HG02763 (cell line): Measurements from ENCODE around the gene UGT1A4.

Source experiments
- ATAC-seq: cut with Tn5 transposase; IDR thresholded peaks from one replicate; pipeline ENCODE4 v1.9.1; 2021; ENCODE audit warnings: mild to moderate bottlenecking, moderate library complexity; ENCODE audit not compliant: unreplicated experiment

The UGT1A4 gene

GRCh38 chr2:233779722-233780121 lies 61.2 kb downstream of the UGT1A4 start:
- ATAC-seq, result no peak

- ATAC-seq, result no peak
These were observed 62.2 kb downstream of the UGT1A4 start for GRCh38 chr2:233780771-233781170.

DNA sequence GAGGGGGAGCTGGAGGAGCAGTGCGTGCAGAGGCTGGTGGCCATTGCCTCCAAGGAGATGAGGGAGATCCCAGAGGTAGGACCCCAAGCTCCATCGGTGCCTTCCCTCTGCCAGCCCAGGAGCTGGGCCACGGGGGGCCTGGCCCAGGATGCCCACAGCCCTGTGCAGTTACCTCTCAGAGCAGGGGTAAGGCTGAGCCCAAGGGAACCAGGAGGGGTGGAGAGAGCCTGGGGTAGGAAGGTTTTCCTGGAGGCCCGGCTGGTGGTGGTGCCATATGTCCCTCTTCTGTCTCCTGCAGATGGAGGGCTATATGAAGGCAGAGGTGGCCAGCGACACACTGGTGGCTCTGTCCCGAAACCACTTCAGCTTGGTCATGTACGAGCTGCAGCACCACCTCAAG lies 71.0 kb downstream of the UGT1A4 start:
- no peak for ATAC-seq

DNA sequence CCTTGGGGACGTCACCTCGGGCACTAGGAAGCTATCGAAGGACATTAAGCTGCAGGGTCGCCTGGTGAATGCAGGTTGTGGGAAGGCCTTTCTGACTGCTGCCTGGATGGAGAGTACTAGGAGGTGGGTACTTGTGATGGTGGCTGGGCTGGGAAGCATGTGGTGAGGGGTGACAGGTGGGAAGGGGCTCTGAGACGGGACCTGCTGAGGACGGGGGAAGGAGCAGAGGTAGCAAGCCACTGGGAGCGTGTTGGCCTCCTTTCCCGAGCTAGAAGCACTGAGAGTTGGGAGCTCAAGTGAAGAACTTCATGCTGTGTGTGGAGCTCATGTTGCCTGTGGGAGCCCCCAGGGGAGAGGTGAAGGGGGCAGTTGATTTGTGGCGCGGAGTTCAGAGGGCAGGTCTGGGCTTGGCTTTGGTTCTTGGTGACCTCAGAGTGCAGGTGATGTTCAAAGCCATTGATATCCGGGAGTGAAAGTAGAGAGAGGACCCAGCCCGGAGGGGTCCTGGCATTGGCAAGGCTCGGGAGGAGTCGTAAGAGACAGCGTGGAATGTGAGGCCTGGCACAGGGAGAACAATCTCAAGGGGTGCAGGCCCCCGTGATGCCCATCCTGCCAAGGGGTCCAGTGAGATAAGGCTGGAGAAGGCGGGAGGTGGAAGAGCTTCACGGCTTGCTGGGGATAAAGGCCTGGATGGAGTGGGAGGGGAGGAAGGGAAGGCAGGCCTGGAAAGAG lies 72.8 kb downstream of the UGT1A4 start:
- ATAC-seq, result no peak

- ATAC-seq, result no peak
These were observed 73.4 kb downstream of the UGT1A4 start for GRCh38 chr2:233791883-233792329.

DNA sequence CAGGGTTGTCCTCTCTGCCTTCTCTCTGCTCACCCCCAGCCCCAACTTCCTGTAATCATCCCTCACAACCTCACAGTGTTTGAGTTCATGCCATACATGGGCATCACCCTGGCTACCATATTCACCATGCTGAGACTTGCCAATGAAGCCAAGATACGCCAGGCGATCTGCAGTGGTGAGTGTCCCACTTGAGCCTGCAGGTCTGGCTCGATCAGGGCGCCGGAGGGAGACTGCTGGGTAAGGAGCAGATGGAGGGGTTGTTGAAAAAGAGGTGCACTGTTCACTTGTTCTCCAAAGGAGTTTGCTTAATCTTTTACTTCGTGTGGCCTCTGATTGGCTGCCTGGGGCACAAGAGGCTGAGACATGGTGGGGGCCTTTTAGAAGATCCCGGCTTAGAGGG lies 74.2 kb downstream of the UGT1A4 start:
- ATAC-seq, result no peak

DNA sequence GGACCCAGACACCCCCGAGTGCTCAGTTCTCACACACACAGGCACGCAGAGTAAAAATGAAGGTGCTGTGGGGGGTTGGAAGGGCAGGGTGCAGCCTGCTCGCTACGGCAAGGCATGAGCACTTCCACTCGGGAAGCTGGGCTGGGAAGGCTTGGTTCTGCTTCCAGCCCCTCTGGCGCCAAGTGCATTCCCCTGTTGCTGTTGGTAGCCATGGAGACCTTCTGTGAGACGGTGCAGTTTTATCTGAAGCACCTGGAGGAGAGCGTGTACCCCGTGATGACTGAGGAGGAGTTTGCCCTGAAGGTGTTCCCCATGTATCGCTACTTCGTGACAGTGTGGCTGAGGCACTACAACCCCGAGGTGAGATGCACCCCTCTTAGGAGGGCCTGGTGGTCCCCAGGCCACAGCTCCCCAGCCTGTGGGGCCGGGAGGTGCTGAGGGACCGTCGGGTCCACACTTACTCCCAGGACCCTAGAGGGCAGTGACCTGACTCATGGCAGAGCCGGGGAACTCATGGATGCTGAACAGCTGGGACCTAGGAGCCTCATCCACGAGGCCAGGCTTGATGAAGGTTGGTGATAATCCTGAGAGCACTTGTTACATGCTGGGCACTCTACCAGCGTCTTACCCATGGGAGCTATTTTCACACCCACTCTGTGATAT lies 75.1 kb downstream of the UGT1A4 start:
- no peak for ATAC-seq

DNA sequence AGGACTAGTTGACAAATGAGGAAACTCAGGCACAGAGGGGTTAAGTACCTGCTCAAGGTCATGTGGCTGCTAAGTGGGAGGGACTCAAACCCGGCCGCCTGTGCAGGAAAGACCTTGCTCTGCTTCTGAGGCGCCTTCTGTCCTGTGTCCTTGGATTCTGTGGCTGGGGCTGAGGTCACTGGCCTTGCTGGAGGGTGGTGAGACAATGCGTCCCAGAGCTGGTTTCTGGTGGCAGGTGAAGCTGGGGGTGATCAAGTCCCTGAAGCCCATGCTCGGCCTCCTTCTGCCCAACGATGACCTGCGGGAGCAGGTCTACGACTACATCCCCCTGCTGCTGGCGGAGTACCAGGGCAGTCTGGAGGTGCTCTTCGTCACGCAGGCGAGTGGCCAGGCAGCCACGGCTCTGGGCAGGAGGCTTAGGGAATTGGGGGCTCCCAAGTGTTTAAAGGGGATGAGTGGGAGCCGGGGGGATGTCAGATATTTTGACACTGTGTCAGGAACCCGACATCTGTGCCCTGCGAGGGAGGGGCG lies 75.7 kb downstream of the UGT1A4 start:
- no peak for ATAC-seq

DNA sequence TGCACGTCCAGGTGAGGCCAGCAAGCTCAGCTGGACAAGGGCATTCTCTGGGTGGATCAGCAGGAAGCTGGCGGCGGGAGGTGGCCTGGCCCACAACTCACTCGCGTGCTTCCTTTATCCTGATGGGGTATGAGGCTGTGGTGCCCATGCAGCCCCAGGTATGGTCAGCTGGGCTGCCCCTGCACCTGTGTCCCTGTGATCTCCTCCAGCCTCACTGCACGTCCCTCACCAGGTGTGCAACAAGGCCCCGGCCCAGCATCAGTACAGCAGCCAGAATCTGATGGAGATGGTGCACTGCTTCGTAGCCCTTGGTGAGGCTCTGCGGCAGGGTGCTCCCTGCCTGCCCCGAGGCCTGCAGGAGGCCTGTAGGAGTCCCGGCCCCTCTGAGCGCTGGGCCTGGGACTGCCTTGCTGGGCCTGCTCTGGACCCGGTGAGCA lies 77.2 kb downstream of the UGT1A4 start:
- ATAC-seq, result no peak

- ATAC-seq, result no peak
These were observed 77.7 kb downstream of the UGT1A4 start for GRCh38 chr2:233796254-233796653.

- no peak for ATAC-seq
These were observed 80.0 kb downstream of the UGT1A4 start for GRCh38 chr2:233798335-233799086.

DNA sequence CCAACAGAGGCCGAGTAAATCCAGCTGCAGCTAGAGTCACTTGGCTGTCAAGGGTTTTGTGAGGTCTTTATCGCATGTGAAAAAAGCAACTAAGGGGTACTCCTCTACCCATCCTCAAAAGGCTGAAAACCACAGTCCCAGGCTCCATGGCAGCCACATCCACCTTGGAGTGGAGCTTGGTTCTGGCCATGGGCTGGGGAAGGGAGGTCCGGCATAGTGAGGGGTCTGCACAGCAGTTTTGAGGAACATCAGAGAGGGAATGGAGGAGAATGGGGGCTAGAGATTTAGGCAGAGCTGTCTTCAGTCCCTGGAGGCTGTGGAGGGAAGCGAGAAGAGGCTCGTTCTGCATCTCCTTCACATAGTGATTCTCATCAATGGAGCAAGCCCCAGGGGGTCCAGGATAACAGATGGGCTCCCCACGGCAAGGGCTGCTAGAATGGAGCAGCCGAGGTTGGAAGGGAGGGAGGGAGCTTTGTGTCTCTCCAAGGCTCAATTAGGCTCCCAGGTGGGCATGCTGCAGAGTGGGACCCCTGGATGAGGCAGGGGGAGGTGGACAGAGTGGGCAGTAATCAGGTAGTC lies 80.6 kb downstream of the UGT1A4 start:
- no peak for ATAC-seq

DNA sequence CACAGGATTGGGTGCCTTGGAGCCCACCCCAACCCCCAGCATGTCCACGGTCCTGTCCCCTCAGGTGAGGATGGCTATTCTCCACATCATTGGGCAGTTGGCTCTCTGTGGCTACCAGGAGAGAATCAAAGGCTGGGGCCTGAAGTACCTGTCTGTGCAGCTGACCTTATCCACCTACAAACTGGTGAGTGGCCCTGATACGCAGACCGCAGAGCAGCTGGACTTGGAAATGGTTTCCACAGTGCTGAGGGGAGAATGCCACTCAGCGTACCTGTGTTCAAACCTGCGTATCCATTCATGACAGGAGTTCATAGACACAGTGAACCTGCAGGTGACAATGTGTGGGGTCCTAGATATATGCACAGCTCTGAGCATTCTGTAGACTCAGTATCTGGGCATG lies 81.2 kb downstream of the UGT1A4 start:
- ATAC-seq, result no peak

DNA sequence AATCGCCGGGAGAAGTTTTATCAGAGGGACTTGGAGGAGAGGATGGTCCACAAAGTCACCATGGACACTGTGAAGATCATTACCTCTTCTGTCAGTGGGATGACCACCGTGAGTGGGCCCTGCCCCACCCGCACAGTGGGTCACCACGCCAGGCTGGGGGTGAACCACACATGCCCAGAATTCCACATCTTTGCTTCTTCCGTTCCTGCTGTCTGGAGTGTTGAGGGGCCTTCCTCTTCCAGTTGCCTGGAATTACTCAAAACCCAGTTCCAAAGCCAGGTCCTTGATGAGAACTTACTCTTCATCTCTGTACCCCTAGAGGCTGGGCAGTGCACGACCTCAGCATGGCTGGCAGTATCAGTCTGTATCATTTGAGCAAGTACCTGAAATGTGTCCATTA lies 81.7 kb downstream of the UGT1A4 start:
- ATAC-seq, result no peak

GRCh38 chr2:233801357-233802131 lies 83.0 kb downstream of the UGT1A4 start:
- ATAC-seq, result no peak

- no peak for ATAC-seq
These were observed 83.7 kb downstream of the UGT1A4 start for GRCh38 chr2:233802132-233802815.

GRCh38 chr2:233803292-233803911 lies 84.9 kb downstream of the UGT1A4 start:
- no peak for ATAC-seq

DNA sequence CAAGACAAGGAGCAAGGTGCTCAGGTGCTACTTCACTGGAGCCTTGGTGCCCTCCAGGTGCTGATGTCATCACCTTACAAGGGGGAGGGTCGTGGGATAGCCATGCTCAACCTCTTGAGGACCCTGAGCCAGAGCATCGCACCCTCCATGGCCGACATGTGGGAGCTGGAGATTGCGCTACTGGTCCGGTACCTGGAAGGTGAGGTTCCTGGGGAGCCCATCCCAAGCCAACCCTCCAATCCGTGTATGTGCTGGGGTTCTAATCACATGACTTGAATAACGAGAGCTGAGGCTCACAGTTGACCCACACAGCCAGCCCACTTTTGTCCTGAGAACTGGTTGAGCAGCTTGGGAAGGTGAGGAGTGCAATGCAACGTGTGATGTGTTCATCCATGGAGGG lies 85.5 kb downstream of the UGT1A4 start:
- no peak for ATAC-seq

- ATAC-seq, result no peak
These were observed 88.8 kb downstream of the UGT1A4 start for GRCh38 chr2:233807215-233807865.
